K562 (cell line): ENCODE measurements around the gene NRN1L. TPM values are rescaled to one million over a fixed set of nuclear protein-coding genes. Genes with fewer than 3 reads are reported as not detected.

Experiments
- ATAC-seq: fragments of 200-7000 bp; cut with Tn5 transposase; 3 replicates; pipeline ENCODE4 v1.9.1; 2020; ENCODE audit warnings: moderate library complexity
- BruUV-seq: library from RNA; stranded (reverse); fragments of 400-500 nt; replicated peaks from 2 replicates; lab custom pipeline; 2021; lab: Mats Ljungman, UMichigan
- CTCF ChIA-PET: fragments of 300-600 bp; formaldehyde crosslinking; extraction: SDS; loops from one replicate; lab custom pipeline; 2021; ENCODE audit warnings: low intra/inter-chr PET ratio; lab: Yijun Ruan, JAX
- POLR2A ChIA-PET: fragments of 300-600, 350-650 bp; sonication (Branson Sonifier 250); formaldehyde crosslinking; extraction: SDS; loops from one replicate; lab custom pipeline; 2021; ENCODE audit warnings: antibody characterized with exemption, inconsistent platforms; lab: Yijun Ruan, JAX
- DNase-seq, 4 experiments: peaks; one replicate each; pipeline versions ENCODE4 v3.0.0 to v3.0.0-alpha.2; 2011 to 2018; ENCODE audit warnings: low spot score in 3 of 4, mixed read lengths in 3 of 4; ENCODE audit errors: extremely low read depth in 1 of 4
- FAIRE-seq: peaks from 2 replicates; lab custom pipeline; 2011; peaks lifted over from hg19 to GRCh38; lab: Jason Lieb, UNC
- H2AFZ ChIP-seq: 2 replicates; pipeline ENCODE4 v1.6.0; 2011; ENCODE audit warnings: low read depth, low read length, control low read depth, inconsistent platforms
- H3K27ac ChIP-seq: fragments of 200-600 bp; 3 replicates; pipeline ENCODE4 v1.8.0; 2011; ENCODE audit warnings: low read depth, mild to moderate bottlenecking, control low read depth, inconsistent platforms, low read length, moderate library complexity, mixed read lengths; ENCODE audit errors: extremely low read depth
- H3K27me3 ChIP-seq, 2 experiments: fragments of 300-600 bp in 1 of 2; 2 replicates in 1 of 2; 3 replicates in 1 of 2; pipeline versions ENCODE4 v1.6.0 to v1.8.0; 2011; ENCODE audit warnings: inconsistent platforms in 2 of 2, low read length in 2 of 2, mild to moderate bottlenecking in 1 of 2, mixed read lengths in 1 of 2, moderate library complexity in 1 of 2; ENCODE audit not compliant: control insufficient read depth in 2 of 2, insufficient read depth in 2 of 2
- H3K36me3 ChIP-seq: fragments of 300-600 bp; 3 replicates; pipeline ENCODE4 v1.8.0; 2011; ENCODE audit warnings: mild to moderate bottlenecking, low read length, inconsistent platforms; ENCODE audit not compliant: control insufficient read depth, insufficient read depth
- H3K4me1 ChIP-seq, 2 experiments: fragments of 200-600 bp in 1 of 2; replicated peaks in 1 of 2; 2 replicates in 1 of 2; 3 replicates in 1 of 2; pipeline versions ENCODE4 v1.5.1 to v1.8.0; 2011; ENCODE audit warnings: inconsistent platforms in 2 of 2, low read length in 2 of 2, mild to moderate bottlenecking in 1 of 2, mixed read lengths in 1 of 2, moderate library complexity in 1 of 2; ENCODE audit not compliant: control insufficient read depth in 2 of 2, insufficient read depth in 2 of 2
- H3K4me2 ChIP-seq: 2 replicates; pipeline ENCODE4 v1.6.1; 2011; ENCODE audit warnings: low read length, control low read depth, inconsistent platforms, mixed read lengths; ENCODE audit not compliant: insufficient read depth
- H3K4me3 ChIP-seq: fragments of 200-600 bp; sonication (generic), shearing (Covaris generic); 2 replicates; pipeline ENCODE4 v1.5.1; 2016; ENCODE audit warnings: control low read depth, inconsistent platforms
- H3K79me2 ChIP-seq: fragments of 200-600 bp; 3 replicates; pipeline ENCODE4 v1.8.0; 2011; ENCODE audit warnings: low read length, inconsistent platforms; ENCODE audit not compliant: control insufficient read depth, insufficient read depth
- H3K9ac ChIP-seq, 2 experiments: 2 replicates each; pipeline versions ENCODE4 v1.6.0 to v1.6.1; 2011; ENCODE audit warnings: low read depth in 2 of 2, low read length in 2 of 2, control low read depth in 1 of 2, inconsistent platforms in 1 of 2, mild to moderate bottlenecking in 1 of 2, mixed read lengths in 1 of 2; ENCODE audit not compliant: insufficient read depth in 1 of 2
- H3K9me1 ChIP-seq: one replicate; pipeline ENCODE4 v1.6.0; 2011; ENCODE audit warnings: inconsistent platforms, mild to moderate bottlenecking, low read length, moderate library complexity; ENCODE audit not compliant: control insufficient read depth, insufficient read depth
- H3K9me3 ChIP-seq: replicated peaks from 2 replicates; pipeline ENCODE4 v1.5.1; 2011; ENCODE audit warnings: low read depth, low read length, inconsistent platforms; ENCODE audit not compliant: control insufficient read depth, insufficient read depth
- H4K20me1 ChIP-seq: replicated peaks from 2 replicates; pipeline ENCODE4 v1.6.1; 2011; ENCODE audit warnings: low read length, inconsistent platforms, mixed read lengths; ENCODE audit not compliant: control insufficient read depth, insufficient read depth
- CHD4 ChIP-seq: fragments of 200-600 bp; sonication (generic); IDR thresholded peaks from 3 replicates; pipeline ENCODE4 v1.6.1; 2012; ENCODE audit warnings: low read depth, mild to moderate bottlenecking, mixed read lengths, low read length, inconsistent platforms; ENCODE audit not compliant: insufficient read depth, insufficient replicate concordance, poor library complexity, severe bottlenecking
- EP400 ChIP-seq: fragments of 450-650 bp; IDR thresholded peaks from 2 replicates; pipeline ENCODE4 v1.6.1; 2017; ENCODE audit warnings: antibody characterized with exemption, mild to moderate bottlenecking, moderate library complexity
- FOXJ2 ChIP-seq: fragments of 200-800 bp; sonication (Bioruptor generic); IDR thresholded peaks from 2 replicates; pipeline ENCODE4 v1.6.1; 2016; ENCODE audit warnings: missing genetic modification characterization, missing compliant biosample characterization
- MAZ ChIP-seq, 2 experiments: fragments of 450-650 bp in 1 of 2; sonication (generic) in 1 of 2; formaldehyde crosslinking; IDR thresholded peaks in 1 of 2; conservative IDR thresholded peaks in 1 of 2; 2 replicates each; pipeline versions ENCODE4 v1.4.0 to v1.5.0; 2020; ENCODE audit warnings: mild to moderate bottlenecking in 1 of 2, missing genetic modification reagents in 1 of 2
- PHF20 ChIP-seq: fragments of 450-650 bp; IDR thresholded peaks from 2 replicates; pipeline ENCODE4 v1.6.1; 2018; ENCODE audit not compliant: partially characterized antibody
- WGBS: fragments of 100-300 bp; shearing (Covaris generic); methylation state at CpG from one replicate; pipeline ENCODE4 v1.1.6; 2016; ENCODE audit warnings: low coverage, mixed read lengths; ENCODE audit not compliant: insufficient coverage; ENCODE audit errors: missing lambda C conversion rate; 5-methylcytosine and 5-hydroxymethylcytosine counted together
- in situ Hi-C: fragments of 300-500 bp; cut with MboI; formaldehyde crosslinking; loops from 4 replicates; pipeline ENCODE4 v1.15.0; 2018; ENCODE audit warnings: inconsistent platforms, mixed read lengths
- intact Hi-C: fragments of 100-400 bp; cut with micrococcal nuclease; formaldehyde crosslinking; loops from 2 replicates; pipeline ENCODE4 v1.14.2; 2022
- polyA plus RNA-seq, 8 experiments: library from polyadenylated mRNA; depleted of rRNA in 4 of 8; stranded (reverse) in 5 of 8; unstranded in 3 of 8; fragments of >200 nt; fragmentation: Nextera tagmentation in 2 of 8; fragmentation: Illumina TruSeq in 1 of 8; extraction: Ambion mirVana in 2 of 8; extraction: Trizol in 1 of 8; gene quantifications; 2 replicates each; pipeline versions ENCODE4 v1.2.1 to v1.2.3, GENCODE V29; 2011 to 2014; ENCODE audit warnings: inconsistent platforms in 1 of 8, missing spikeins in 1 of 8
- total RNA-seq, 7 experiments: library from RNA; depleted of rRNA in 6 of 7; stranded (reverse); fragments of >200 nt in 6 of 7; fragmentation: Illumina TruSeq in 2 of 7; extraction: Trizol in 2 of 7; gene quantifications; 2 replicates each; pipeline versions ENCODE4 v1.2.1 to v1.2.3, GENCODE V29; 2011 to 2021; ENCODE audit warnings: low replicate concordance in 1 of 7
- TF ChIP-seq, protein P1 (sequence below), 2 experiments: IDR thresholded peaks in 1 of 2; conservative IDR thresholded peaks in 1 of 2; 2 replicates each; pipeline ENCODE4 v1.6.1; 2016; ENCODE audit warnings: low read depth in 2 of 2, mild to moderate bottlenecking in 1 of 2, missing compliant biosample characterization in 1 of 2, missing genetic modification characterization in 1 of 2, moderate library complexity in 1 of 2
- TF ChIP-seq, protein P2 (sequence below), 2 experiments: IDR thresholded peaks; 2 replicates each; pipeline ENCODE4 v1.6.1; 2011; ENCODE audit warnings: borderline replicate concordance in 1 of 2, control low read depth in 1 of 2, low read depth in 1 of 2, low read length in 1 of 2, mild to moderate bottlenecking in 1 of 2, mixed read lengths in 1 of 2, moderate library complexity in 1 of 2; ENCODE audit not compliant: insufficient read depth in 1 of 2, insufficient read length in 1 of 2, poor library complexity in 1 of 2, severe bottlenecking in 1 of 2; ENCODE audit errors: extremely low read depth in 1 of 2

The NRN1L gene
- total and polyA plus RNA-seq, 9 of the 15 experiments (the other 6 are each of a cell fraction or from before 2014, with no cell fraction given) = 0.22 to 0.86 (median 0.61) TPM; not detected in 5

DNA sequence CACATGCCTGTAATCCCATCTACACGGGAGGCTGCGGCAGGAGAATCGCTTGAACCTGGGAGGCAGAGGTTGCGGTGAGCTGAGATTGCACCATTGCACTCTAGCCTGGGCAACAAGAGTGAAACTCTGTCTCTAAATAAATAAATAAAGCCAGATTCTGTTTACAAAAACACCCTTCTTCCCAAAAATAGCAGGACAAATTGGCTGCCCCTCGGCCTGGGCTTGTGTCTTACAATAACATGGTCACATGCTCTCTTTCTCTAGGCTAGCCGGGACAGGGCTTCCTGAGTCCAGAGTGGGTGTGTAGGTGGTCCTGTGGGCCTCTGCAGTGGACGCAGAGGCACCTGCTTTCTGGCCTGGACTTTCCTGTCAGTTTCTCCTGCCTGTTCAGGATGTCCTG is 15.0 kb upstream of the NRN1L start:
- no peak overlapping the region for H3K4me2 ChIP-seq
- ATAC-seq = no peak
- ChIA-PET CTCF (interaction anchor here (0.7 kb wide), 1 partner anchor 13 kb away, joined by 3 read pairs; no protein-coding TSS in a partner anchor), POLR2A (interaction anchor here (0.6 to 1.0 kb wide), 2 partner anchors 17 to 1336 kb away, joined by 3 read pairs; no protein-coding TSS in a partner anchor)
- DNase-seq = no peak
- intact Hi-C loops = no loop called here
- H4K20me1 ChIP-seq = peaks cover 7% of the 10 kb centered on the region; the same call in 1 of the 2 replicates
- no peaks in the 10 kb centered on the region for H3K27me3 ChIP-seq
- H3K27ac ChIP-seq = no peak overlapping the region
- peaks cover 15 to 20% of the 10 kb centered on the region in 2 experiments; a peak in 4 of 5 replicates for H3K4me1 ChIP-seq
- no TSS peak for BruUV-seq
- in situ Hi-C loops = no loop called here
- H3K79me2 ChIP-seq = peaks cover 26% of the 10 kb centered on the region
- peaks cover 78% of the 10 kb centered on the region; the same call in 2 of the 3 replicates for H3K36me3 ChIP-seq
- no peak for FAIRE-seq
- no peaks in the 10 kb centered on the region for H3K9me3 ChIP-seq
- no peak overlapping the region for H2AFZ ChIP-seq
- H3K9ac ChIP-seq = no peak overlapping the region
- H3K9me1 ChIP-seq = no peaks in the 10 kb centered on the region
- H3K4me3 ChIP-seq = no peak overlapping the region
- 89% methylated on average over 7 of the region's 7 CpGs for WGBS
- TF ChIP-seq, protein P1, sequence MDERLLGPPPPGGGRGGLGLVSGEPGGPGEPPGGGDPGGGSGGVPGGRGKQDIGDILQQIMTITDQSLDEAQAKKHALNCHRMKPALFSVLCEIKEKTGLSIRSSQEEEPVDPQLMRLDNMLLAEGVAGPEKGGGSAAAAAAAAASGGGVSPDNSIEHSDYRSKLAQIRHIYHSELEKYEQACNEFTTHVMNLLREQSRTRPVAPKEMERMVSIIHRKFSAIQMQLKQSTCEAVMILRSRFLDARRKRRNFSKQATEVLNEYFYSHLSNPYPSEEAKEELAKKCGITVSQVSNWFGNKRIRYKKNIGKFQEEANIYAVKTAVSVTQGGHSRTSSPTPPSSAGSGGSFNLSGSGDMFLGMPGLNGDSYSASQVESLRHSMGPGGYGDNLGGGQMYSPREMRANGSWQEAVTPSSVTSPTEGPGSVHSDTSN (CRISPR knock-in tag; IDR thresholded peaks at IDR 0.05; ENCODE audit: low read depth) = no peak
- TF ChIP-seq, protein P1 (tag; conservative IDR thresholded peaks at IDR 0.05; ENCODE audit: low read depth) = no peak
- no peak for TF ChIP-seq PHF20
- no peak for TF ChIP-seq FOXJ2
- no peak for TF ChIP-seq EP400
- TF ChIP-seq MAZ (CRISPR knock-in tag; conservative IDR thresholded peaks at IDR 0.05 in 1 of 2, IDR thresholded peaks at IDR 0.05 in 1 of 2) = no peak
- no peak for TF ChIP-seq CHD4
- TF ChIP-seq, protein P2, sequence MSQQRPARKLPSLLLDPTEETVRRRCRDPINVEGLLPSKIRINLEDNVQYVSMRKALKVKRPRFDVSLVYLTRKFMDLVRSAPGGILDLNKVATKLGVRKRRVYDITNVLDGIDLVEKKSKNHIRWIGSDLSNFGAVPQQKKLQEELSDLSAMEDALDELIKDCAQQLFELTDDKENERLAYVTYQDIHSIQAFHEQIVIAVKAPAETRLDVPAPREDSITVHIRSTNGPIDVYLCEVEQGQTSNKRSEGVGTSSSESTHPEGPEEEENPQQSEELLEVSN (IDR thresholded peaks at IDR 0.05; ENCODE audit: borderline replicate concordance in 1 of 2, extremely low read depth in 1 of 2, insufficient read depth in 1 of 2, insufficient read length in 1 of 2, low read depth in 1 of 2, low read length in 1 of 2, poor library complexity in 1 of 2, severe bottlenecking in 1 of 2) = no peak
